Colon (tissue), 2 donors: ENCODE data around the gene PEF1.

ENCODE experiments used
- FAIRE-seq: peaks from 2 replicates; lab custom pipeline; 2012; peaks lifted over from hg19 to GRCh38; lab: Jason Lieb, UNC
- donor health status: control.
- donor health status: control.

Gene PEF1

DNA sequence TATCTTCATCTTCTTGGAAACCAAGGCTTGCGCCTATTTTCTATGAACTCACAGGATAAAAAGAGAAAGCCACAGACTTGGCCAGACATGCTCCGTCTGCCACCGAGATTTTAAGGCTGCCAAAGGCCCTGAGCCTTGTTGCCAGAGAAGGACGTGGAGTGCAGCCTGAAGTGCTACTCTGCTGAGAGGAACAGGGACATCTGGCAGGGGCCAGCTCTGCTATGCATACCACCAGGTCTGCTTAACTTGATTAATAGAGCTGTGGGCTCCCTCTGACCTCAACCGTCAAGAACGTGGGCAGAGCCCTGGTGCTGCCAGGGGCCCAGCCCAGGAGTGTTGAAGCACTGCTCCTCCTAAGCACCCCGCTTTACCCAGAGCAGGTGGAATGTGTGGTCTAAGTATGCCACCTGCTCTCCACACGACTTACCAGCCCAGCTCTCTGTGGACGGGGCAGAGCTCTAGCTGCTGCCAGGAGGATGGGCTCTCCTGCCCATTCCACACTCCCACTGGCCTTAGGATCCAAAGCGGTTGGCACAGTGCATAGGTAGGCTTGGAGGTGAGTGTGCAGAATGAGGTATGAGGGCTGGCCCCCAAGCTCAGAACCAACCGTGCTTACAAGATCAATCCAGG lies 16.6 kb downstream of the PEF1 start:
- FAIRE-seq, result no peak

DNA sequence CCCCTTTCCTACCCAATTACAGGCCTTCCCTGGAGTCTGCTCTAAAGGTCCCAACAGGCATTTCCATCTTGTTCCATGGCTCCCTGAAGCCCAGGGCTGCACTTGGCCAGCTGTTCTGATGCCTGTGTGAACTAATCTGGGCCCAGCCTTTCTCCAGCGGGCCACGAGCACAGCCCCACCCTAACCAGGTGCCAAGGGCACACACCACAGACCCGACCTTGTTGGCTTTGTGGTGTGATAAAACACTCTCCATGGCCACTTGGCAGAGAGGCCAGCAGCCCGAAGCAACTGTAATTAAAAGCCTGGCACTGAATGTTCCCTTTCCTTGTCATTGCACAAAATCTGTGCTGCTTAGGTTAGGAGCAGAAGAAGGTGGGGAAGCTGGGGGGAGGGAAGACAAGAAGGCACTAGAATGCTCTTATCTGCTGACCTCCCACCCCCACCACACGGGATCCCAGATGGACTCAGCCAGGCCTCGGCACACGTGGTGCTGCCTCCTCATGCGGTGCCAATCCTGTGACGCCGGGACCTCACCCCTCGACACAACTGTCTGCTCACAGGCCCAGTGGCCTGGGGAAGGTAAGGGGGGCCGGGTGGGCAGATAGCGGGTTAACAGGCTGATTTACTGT lies 17.3 kb downstream of the PEF1 start:
- no peak for FAIRE-seq

DNA sequence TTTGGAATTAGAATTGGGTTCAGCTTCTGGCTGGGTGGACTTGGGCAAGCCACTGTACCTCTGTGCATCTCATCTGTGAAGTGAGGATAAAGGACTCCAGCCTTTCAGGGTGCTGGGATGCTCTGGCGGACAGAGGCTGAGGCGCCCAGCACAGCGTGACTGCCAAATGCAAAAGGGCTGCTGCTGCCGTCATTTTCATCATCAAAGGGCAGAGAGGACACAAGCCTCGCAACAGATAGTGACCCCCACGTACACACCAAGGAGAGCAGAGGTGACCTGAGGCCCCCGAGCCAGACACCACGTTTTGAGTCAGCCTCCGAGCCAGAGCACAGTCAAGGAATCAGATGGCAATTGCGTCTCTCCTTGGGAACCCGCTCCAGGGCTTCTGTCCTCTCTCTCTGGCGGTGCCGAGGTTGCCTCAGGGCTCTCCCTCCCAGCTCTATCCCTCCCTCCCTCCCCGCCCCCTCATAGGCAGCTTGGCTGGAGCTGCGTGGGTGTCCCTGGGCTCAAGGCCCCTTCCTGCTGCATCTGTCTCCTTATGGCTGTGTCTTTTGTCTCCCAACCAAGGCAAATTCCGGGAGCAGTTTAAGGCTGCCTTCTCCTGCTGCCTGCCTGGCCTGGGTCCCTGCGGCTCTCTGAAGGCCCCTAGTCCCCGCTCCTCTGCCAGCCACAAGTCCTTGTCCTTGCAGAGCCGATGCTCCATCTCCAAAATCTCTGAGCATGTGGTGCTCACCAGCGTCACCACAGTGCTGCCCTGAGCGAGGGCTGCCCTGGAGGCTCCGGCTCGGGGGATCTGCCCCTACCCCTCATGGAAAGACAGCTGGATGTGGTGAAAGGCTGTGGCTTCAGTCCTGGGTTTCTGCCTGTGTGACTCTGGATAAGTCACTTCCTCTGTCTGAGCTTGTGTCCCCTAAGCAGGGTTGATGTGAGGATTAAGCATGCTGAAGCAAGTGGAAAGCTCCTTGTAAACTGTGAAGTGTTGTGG lies 18.2 kb downstream of the PEF1 start:
- no peak for FAIRE-seq

DNA sequence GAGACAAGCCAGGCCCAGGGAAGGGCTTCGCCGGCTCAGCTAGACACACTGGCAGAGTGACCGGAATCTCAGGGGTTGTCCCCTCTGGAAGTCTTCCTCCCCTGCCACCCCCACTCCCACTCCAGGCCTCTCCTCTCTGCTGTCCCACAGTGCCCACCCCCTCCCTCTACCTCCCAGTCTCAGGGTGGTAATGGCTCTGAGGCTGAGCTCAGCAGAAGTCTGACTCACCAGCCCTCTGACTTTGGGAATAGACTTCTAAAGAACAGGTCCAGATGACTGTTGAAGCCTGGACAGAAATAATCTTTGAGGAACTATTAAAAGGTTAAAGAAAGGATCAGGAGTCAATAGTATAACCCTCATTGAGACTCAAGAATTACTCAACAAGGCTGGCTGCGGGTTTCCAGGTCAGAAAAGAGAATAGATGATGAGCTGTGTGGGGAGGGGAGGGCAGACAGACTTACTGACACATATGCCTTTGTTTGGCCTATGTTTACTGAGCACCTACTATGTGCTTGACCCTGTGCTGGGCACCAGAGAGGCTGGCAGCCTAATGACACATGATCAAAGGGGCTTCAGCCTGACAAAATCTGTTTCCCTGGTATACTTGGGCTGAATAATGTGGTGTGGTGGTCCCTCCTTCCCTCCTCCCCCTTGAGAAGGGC lies 19.0 kb downstream of the PEF1 start:
- no peak for FAIRE-seq

DNA sequence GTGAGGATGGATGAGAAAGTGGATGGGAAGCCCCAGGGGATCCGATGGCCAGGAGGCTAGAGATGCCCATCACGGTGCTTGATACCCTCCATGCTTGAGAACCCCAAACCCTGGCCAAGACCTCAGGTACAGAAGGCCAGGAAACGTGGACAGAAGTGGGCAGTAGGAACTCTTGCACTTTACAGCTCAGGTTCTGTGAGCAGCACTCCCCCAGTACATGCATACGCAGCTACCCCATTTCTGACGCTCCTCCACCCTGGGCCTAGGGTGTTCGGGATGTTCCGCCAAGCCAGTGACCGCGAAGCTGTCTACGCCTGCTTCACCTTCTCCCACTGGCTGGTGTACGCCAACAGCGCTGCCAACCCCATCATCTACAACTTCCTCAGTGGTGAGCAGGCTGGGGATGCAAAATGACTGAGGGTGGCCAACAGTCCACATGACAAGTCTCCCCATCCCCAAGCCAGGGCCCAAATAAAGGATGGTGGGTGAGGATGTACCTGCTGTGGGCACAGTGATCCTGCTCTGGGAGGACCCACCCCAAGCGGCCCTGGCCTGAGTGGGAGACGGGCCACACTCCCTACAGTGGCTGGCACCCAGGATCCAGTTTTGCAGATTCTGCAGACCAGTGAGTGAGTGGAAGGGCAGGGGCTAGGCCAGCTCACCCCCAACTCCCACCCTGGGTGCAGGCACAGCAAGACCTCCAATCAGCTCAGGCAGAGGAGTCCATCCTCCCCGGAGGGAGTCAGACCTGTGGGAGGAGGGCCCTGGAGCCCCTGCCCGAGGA lies 19.8 kb downstream of the PEF1 start:
- no peak for FAIRE-seq

DNA sequence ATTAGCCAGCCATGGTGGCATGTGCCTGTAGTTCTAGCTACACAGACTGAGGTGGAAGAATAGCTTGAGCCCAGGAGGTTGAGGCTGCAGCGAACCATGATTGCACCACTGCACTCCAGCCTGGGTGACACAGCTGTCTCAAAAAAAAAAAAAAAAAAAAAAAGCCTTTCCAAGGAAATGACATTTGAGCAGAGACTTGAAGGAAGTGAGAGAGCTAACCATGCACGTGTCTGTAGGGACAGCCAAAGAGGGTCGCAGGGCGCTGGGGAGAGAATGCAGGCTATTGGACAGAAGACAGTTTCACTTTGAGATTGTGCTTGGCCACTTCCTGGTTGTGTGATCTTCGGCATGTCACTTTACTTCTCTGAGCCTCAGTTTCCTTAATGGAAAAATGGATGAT lies 20.4 kb downstream of the PEF1 start:
- no peak for FAIRE-seq

DNA sequence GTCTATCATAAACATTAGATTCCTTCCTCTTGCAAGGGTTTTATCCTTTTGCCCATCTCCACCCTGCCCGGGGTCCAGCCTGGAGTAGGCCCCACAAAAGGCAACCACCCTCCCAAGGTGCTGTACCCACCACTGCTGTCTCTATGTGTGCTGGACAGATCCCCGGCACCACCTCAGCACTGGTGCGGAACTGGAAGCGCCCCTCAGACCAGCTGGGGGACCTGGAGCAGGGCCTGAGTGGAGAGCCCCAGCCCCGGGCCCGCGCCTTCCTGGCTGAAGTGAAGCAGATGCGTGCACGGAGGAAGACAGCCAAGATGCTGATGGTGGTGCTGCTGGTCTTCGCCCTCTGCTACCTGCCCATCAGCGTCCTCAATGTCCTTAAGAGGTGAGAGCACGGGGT lies 21.3 kb downstream of the PEF1 start:
- FAIRE-seq, result no peak

DNA sequence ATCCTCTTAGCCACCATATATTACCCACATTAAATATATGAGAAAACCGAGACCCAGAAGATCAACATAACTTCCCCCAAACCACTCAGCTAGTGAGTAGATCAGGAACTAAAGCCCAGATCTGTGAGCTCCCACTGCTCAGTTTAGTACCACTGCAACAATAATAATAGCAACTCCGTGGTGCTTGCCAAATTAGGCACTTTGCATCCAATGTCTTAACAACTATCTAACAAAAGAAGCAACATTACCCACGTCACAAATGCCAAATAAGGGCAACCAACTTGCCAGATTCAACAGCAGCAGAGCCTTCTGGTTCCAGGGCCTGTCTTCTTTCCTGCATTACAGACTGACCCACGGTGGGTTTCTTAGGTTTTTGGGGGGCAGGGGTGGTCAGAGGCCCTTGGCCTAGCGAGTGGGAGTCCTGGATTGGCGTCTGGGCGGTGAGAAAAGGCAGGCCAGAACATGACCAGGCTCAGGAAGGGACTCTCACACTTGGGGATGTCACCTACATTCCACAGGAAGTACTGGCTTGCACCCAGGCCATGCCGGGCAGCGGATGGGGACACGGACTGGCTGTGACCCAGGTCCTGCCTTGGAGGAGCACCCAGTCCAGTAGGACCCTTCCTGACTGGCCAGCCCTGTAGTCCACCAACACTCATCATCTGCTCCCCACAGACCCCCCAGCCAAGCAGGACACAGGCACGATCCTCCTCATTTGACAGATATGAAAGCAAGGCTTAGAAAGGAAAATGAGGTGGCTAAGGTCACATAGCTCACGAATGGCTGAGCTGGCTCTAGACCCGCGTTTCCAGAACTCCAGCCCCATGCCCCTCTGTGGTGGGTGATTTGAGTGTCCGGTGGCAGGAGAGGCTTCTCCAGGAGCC lies 22.6 kb downstream of the PEF1 start:
- FAIRE-seq, result no peak

DNA sequence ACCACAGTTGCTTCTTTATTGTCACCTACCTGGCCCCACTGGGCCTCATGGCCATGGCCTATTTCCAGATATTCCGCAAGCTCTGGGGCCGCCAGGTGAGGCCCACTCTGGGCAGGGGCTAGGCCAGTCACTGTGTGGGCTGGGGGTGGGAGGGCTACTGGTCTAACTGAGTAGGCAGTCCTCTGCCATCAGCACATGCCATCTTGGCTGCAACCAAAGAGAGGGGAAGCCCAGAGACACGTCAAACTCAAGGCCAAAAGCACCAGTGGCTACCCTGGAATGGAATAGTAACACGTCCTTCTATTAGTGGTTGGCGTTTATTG lies 23.2 kb downstream of the PEF1 start:
- FAIRE-seq, result no peak

DNA sequence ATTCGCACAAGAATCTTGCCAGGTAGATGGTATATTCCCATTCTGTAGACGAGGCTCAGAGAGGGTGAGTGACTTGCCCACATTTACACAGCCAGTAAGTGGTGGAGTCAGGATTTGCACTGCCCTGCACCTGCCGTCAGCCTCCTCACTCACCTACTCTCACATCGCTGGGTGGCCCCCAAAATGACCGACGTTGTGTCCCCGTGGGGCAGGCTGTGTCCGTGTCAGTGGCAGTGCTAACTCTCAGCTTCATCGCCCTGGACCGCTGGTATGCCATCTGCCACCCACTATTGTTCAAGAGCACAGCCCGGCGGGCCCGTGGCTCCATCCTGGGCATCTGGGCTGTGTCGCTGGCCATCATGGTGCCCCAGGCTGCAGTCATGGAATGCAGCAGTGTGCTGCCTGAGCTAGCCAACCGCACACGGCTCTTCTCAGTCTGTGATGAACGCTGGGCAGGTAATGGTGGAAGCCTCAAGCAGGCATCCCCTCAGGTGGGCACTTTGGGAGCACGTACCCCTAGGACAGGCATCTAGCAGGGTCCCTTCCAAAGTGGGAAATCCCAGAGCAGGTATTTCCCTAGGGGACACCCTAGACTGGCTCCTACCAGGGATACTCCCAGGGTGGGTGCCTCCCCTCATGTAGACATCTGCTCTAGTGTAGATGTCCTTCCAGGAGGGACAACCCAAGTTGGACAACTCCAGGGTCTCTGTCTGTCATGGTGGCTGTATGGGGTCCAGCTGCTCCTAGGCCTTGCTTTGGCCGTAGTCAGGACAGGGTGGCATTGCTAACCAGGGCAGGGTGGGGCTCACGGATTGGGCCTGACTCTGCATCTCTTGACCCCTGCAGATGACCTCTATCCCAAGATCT lies 23.8 kb downstream of the PEF1 start:
- no peak for FAIRE-seq

DNA sequence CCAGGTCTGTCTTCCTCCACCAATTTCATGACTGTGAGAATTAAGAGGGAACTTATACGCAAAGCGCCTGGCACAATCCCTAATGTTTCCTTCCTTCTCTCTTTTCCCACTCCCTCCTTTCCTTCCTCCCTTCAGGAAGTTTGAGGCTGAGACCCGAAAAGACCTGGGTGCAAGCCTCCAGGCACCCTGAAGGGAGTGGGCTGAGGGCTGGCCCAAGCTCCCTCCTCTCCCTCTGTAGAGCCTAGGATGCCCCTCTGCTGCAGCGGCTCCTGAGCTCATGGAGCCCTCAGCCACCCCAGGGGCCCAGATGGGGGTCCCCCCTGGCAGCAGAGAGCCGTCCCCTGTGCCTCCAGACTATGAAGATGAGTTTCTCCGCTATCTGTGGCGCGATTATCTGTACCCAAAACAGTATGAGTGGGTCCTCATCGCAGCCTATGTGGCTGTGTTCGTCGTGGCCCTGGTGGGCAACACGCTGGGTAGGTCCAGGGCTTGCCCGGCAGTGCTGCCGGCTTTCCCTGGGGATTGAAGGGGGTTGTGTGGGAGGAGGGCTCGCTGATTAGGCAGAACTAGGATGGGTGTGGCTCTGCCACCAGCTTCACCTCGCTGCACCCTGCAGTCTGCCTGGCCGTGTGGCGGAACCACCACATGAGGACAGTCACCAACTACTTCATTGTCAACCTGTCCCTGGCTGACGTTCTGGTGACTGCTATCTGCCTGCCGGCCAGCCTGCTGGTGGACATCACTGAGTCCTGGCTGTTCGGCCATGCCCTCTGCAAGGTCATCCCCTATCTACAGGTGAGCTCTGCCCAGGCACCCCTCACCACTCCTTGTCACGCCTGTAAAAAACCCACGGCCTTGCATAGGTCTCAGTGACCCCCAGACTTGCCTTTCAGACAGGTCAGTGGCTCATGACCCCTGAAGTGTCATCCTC lies 25.5 kb downstream of the PEF1 start:
- FAIRE-seq, result no peak

DNA sequence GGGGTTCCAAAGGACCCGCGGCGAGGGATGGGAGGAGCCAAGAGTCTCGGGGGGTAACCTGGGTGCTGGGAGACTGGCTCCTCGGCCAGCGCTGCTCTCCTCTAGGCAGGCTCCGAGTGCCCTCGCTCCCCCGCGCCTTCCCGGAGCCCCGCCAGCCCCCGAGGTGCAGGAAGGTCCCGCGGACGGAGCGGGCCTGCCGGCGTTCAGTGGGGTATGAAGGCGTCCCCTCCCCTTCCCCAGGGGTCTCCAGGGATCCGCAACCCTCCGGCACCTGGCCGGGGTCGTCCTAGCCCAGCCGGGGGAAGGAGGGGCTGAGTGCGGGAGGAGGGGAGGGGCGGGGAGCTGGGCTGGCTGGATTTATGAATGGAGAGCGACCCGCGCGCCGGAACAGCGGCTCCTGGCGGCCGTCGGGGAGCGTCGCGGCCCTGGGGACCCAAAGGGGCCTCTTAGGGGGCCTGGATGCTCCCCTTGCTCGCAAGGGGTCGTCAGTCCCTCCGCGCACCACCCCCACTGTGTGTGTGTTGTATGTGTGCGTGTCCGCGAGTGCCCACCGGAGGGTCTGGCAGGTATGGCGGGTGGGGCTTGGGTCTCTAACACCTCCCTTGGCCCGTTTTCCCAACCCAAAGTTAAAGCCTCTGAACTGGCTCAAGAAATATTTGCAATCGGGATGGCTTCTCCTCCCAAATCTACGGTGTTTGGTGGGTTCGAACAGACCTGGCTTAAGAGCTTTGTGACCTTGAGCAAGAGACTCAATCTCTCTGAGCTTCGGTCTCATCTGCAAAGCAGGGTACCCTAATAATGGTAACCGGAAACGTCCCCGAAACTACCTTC lies 26.5 kb downstream of the PEF1 start:
- no peak for FAIRE-seq

DNA sequence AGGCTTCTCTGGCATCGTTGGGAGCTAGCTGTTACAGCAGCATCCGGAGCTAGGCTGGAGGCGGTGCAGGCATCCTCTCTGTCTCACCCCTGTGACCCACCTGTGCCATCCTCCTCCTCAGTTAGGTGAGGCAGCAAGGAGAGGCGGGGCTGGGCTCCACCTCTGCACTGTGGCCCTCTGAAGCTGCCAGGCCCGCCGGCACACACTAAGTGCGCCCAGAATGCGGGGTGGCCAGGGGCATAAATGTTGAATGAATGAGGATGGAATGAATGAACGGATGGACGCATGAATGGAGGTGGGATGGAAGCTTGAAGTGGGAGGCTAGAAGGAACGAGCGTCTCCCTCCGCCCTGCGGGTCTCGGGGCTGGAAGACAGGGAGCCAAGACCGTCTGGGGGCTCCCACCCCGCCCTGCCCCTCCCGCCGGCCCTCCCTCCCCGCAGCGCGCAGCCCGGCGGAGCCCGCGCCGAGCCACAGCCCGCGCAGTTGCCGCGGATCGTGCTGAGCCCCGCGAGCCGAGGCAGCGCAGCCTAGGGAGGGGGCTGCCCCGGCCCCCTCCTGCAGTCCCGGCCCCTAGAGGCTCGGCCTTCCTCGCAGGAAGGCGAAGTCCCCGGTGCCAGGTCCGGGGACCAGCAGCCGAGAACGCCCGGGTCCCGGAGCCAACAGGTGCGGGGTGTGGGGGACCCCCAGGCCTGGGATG lies 27.3 kb downstream of the PEF1 start, which contains the start of gene HCRTR1:
HCRTR1 (plus strand) TSS at position 472 of the 698 bp plus-strand sequence. CDS start 1,504 bp downstream, outside the sequence.
- no peak for FAIRE-seq

DNA sequence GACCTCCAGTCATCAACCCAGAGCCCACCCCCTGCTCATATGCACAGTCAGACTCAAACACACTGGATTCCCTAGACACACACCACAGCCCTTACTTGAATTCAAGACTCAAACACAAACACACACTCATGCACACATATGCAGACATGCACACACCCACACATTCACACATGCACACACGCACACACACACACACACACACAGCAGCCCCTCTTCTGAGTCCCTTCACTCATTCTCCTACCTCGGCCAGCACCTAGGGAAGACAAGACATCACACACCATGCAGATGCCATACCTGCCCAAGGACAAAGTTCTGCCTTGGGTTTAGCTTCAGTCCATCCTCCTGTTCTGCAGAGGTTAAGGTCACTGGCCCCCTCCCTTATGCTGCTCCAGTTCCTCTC lies 28.7 kb downstream of the PEF1 start:
- FAIRE-seq, result no peak

DNA sequence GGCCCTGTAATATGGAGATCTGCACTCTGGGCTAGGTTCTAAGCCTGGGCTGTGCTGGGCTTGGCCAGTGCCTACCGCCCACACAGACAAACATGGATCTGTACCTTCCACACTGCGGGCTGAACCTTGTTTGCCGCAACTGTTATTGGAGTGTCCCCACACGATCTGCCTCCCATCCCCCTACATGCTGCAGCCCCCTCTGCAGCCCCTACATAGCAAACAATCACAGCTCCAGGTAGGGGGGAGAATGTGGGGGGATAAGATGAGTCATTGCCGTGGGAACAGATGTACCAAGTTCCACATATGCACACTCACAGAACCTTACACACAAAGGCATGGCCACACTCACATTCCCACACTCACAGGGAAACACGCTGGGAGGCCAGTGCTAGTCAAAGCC lies 29.3 kb downstream of the PEF1 start:
- no peak for FAIRE-seq

DNA sequence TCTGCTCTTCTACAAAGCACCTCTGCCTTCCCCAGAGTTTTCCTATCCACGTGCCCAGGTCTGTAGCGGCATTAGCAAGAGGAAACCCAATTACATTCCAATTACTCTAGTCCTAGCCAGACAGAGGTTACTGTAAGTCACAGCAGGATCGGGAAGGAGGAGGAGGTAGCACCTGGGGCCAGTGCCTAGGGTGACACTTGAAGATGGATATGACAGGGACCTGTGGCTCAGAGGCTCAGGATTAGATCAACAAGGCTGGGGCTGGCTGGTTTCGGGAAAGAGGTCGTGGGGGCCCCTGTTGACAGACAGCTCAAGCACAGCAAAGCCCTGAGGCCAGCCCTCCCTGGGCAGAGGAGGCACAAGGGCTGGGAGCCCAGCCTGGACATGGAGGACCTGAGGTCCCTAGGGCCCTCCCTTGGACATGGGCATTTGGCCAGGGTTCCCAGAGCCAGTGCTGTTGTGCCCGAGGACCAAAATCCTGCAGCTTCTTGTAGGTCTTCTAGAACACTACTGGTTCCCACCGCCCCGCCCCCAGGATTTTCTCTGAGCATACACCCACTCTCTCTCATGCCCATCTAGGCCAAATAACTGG lies 30.2 kb downstream of the PEF1 start:
- FAIRE-seq, result no peak
